H1 (cell line): ENCODE results near the gene TMEM178B. TPM values are rescaled to one million over a fixed set of nuclear protein-coding genes. Genes with fewer than 3 reads are reported as not detected.

Source experiments
- ASH2L ChIP-seq: fragments of 200-600, 300-600 bp; sonication (generic); IDR thresholded peaks from one replicate; pipeline ENCODE4 v1.7.1; 2017; ENCODE audit warnings: low read length
- BRCA1 ChIP-seq: IDR thresholded peaks from 2 replicates; pipeline ENCODE4 v1.6.1; 2012; ENCODE audit warnings: low read depth, low read length, improper control_type of control experiment
- CHD7 ChIP-seq: fragments of 300-600 bp; sonication (generic); IDR thresholded peaks from 2 replicates; pipeline ENCODE4 v1.7.1; 2012; ENCODE audit warnings: low read length, moderate library complexity, mild to moderate bottlenecking, inconsistent platforms; ENCODE audit not compliant: insufficient replicate concordance
- KDM4A ChIP-seq: IDR thresholded peaks from one replicate; pipeline ENCODE4 v1.7.1; 2012; ENCODE audit warnings: low read depth, mild to moderate bottlenecking, moderate library complexity, low read length, inconsistent platforms; ENCODE audit not compliant: severe bottlenecking
- RNF2 ChIP-seq: fragments of 200-900, 300-1000 bp; sonication (generic); IDR thresholded peaks from 2 replicates; pipeline ENCODE4 v1.7.1; 2016; ENCODE audit warnings: borderline replicate concordance, low read depth, mild to moderate bottlenecking, antibody characterized with exemption, low read length; ENCODE audit not compliant: poor library complexity, severe bottlenecking; ENCODE audit errors: missing control alignments
- YY1 ChIP-seq: IDR thresholded peaks from 2 replicates; pipeline ENCODE4 v1.6.1; 2011; ENCODE audit warnings: low read depth, mild to moderate bottlenecking, low read length
- polyA plus RNA-seq, 7 experiments: library from polyadenylated mRNA; depleted of rRNA in 3 of 7; stranded (reverse) in 5 of 7; unstranded in 2 of 7; fragments of >200 nt in 5 of 7; fragments of 200-250 nt in 2 of 7; gene quantifications; 1 replicate in 5 of 7; 2 replicates in 1 of 7; 4 replicates in 1 of 7; pipeline versions ENCODE4 v1.2.1 to v1.2.3, GENCODE V29; 2011 to 2013; ENCODE audit warnings: missing spikeins in 2 of 7, mixed read lengths in 2 of 7
- total RNA-seq: library from RNA; stranded (reverse); fragmentation: NEBNext Ultra II Directional; extraction: Animal tissue kit (Norgen Biotek cat#: 25700); gene quantifications from 2 replicates; pipeline ENCODE4 v1.2.1, GENCODE V29; 2021

The TMEM178B gene
- total and polyA plus RNA-seq, 2 of the 8 experiments (the other 6 are each of a cell fraction or from before 2014, with no cell fraction given), result 5.3 to 18.1 TPM

GRCh38 chr7:141416650-141417270, 342.9 kb downstream of the TMEM178B start (continued):
- TF ChIP-seq CHD7 (no peak), KDM4A (no peak), BRCA1 (no peak), YY1 (no peak), ASH2L (no peak), RNF2 (no peak)
